ENCODE results near the gene TBC1D22A. TPM values are rescaled to one million over a fixed set of nuclear protein-coding genes. Genes with fewer than 3 reads are reported as not detected.
"Not testable (repeated sequence)": the region's sequence is repeated elsewhere in the genome, so short reads cannot be mapped to it uniquely, and the experiment has no call there.

The TBC1D22A gene
- total and polyA plus RNA-seq, 2 donors from 2014 or later = 24.6 to 39.4 TPM

GRCh38 chr22:47115921-47116320, 353.5 kb downstream of the TBC1D22A start:
- no peaks in the 10 kb centered on the region for H3K36me3 ChIP-seq (ENCODE audit: control insufficient read depth in 2 of 3, insufficient read depth in 3 of 3, low read length in 3 of 3)
- no peak for DNase-seq
- no peak overlapping the region for H3K9ac ChIP-seq (ENCODE audit: low read length in 3 of 3)
- intact Hi-C loops (cut with DNase I) = no loop called here
- no peak for FAIRE-seq
- TF ChIP-seq, protein P1, sequence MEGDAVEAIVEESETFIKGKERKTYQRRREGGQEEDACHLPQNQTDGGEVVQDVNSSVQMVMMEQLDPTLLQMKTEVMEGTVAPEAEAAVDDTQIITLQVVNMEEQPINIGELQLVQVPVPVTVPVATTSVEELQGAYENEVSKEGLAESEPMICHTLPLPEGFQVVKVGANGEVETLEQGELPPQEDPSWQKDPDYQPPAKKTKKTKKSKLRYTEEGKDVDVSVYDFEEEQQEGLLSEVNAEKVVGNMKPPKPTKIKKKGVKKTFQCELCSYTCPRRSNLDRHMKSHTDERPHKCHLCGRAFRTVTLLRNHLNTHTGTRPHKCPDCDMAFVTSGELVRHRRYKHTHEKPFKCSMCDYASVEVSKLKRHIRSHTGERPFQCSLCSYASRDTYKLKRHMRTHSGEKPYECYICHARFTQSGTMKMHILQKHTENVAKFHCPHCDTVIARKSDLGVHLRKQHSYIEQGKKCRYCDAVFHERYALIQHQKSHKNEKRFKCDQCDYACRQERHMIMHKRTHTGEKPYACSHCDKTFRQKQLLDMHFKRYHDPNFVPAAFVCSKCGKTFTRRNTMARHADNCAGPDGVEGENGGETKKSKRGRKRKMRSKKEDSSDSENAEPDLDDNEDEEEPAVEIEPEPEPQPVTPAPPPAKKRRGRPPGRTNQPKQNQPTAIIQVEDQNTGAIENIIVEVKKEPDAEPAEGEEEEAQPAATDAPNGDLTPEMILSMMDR (IDR thresholded peaks at IDR 0.05; ENCODE audit: borderline replicate concordance, extremely low read depth, insufficient read depth) = no peak
- no peaks in the 10 kb centered on the region for H3K4me1 ChIP-seq (ENCODE audit: control insufficient read depth in 2 of 3, insufficient read depth in 2 of 3, low read depth in 1 of 3, low read length in 3 of 3)
- no peak overlapping the region for H3K27ac ChIP-seq (ENCODE audit: low read depth in 2 of 2, low read length in 2 of 2)
- no peaks in the 10 kb centered on the region for H3K9me3 ChIP-seq (ENCODE audit: control insufficient read depth in 2 of 3, insufficient read depth in 1 of 3, low read length in 3 of 3)
- H3K27me3 ChIP-seq (ENCODE audit: control insufficient read depth, insufficient read depth, low read length) = no peaks in the 10 kb centered on the region
- no peak overlapping the region for H3K4me3 ChIP-seq (ENCODE audit: low read length in 3 of 3)

DNA sequence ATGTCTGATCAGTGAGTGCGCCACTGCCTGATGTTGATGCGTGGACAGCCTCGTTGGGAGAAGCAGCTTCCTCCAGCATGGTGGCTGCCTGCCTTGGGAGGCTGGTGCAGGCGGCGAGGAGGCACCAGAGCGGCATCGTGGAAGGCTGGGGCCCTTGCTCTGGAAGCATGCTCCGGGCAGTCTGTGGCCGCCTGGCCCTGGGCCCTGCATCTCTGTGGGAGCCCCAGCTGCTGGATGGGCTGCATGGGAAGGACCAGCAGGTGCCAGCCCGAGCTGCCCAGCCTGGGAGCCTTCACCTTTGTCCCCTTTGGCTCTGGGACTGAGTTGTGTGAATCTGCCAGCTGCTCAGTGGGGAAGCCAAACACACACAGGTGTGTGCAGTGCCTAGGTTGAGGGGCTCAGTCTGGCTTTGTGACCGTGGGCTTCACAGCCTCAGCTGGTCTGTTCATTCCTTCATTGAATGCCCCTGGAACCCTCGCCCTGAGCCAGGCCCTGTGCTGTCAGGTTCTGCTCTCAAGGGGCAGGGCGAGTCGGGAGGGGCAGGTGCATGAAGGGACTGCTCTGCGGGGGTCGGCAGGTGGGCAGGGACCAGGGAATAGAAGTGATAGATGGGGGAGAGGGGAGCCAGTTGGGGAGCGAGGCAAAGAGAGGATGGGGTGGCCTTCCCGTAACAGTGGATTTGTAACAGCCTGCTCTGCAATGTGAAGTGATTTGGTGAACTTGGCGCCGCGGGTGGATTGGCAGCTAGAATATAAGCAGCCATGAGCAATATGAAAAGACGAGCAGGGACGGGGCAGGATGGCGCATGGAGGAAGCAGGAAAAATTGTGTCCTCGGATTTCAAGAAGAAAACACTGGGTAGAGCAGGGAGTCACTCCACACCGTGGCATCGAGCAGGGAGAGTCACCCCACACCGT, 354.2 kb downstream of the TBC1D22A start:
- FAIRE-seq = no peak
- H3K9me3 ChIP-seq (ENCODE audit: control insufficient read depth in 2 of 3, insufficient read depth in 1 of 3, low read length in 3 of 3) = no peaks in the 10 kb centered on the region
- TF ChIP-seq, protein P1 (IDR thresholded peaks at IDR 0.05; ENCODE audit: borderline replicate concordance, extremely low read depth, insufficient read depth) = no peak
- intact Hi-C loops (cut with DNase I) = no loop called here
- no peaks in the 10 kb centered on the region for H3K27me3 ChIP-seq (ENCODE audit: control insufficient read depth, insufficient read depth, low read length)
- H3K4me3 ChIP-seq (ENCODE audit: low read length in 3 of 3) = no peak overlapping the region
- no peak for DNase-seq
- no peaks in the 10 kb centered on the region for H3K36me3 ChIP-seq (ENCODE audit: control insufficient read depth in 2 of 3, insufficient read depth in 3 of 3, low read length in 3 of 3)
- H3K27ac ChIP-seq (ENCODE audit: low read depth in 2 of 2, low read length in 2 of 2) = no peak overlapping the region
- no peak overlapping the region for H3K9ac ChIP-seq (ENCODE audit: low read length in 3 of 3)
- H3K4me1 ChIP-seq (ENCODE audit: control insufficient read depth in 2 of 3, insufficient read depth in 2 of 3, low read depth in 1 of 3, low read length in 3 of 3) = no peaks in the 10 kb centered on the region

GRCh38 chr22:47117442-47117841, 355.0 kb downstream of the TBC1D22A start:
- intact Hi-C loops (cut with DNase I); H3K27me3 ChIP-seq (ENCODE audit: control insufficient read depth, insufficient read depth, low read length); H3K9me3 ChIP-seq (ENCODE audit: control insufficient read depth in 2 of 3, insufficient read depth in 1 of 3, low read length in 3 of 3); H3K36me3 ChIP-seq (ENCODE audit: control insufficient read depth in 2 of 3, insufficient read depth in 3 of 3, low read length in 3 of 3); H3K27ac ChIP-seq (ENCODE audit: low read depth in 2 of 2, low read length in 2 of 2); H3K9ac ChIP-seq (ENCODE audit: low read length in 3 of 3); H3K4me3 ChIP-seq (ENCODE audit: low read length in 3 of 3); DNase-seq; FAIRE-seq; H3K4me1 ChIP-seq (ENCODE audit: control insufficient read depth in 2 of 3, insufficient read depth in 2 of 3, low read depth in 1 of 3, low read length in 3 of 3): not testable (repeated sequence)

GRCh38 chr22:47119181-47119580, 356.7 kb downstream of the TBC1D22A start:
- no peaks in the 10 kb centered on the region for H3K4me1 ChIP-seq (ENCODE audit: control insufficient read depth in 2 of 3, insufficient read depth in 2 of 3, low read depth in 1 of 3, low read length in 3 of 3)
- H3K9ac ChIP-seq (ENCODE audit: low read length in 3 of 3) = no peak overlapping the region
- H3K4me3 ChIP-seq (ENCODE audit: low read length in 3 of 3) = no peak overlapping the region
- no peak overlapping the region for H3K27ac ChIP-seq (ENCODE audit: low read depth in 2 of 2, low read length in 2 of 2)
- no peaks in the 10 kb centered on the region for H3K9me3 ChIP-seq (ENCODE audit: control insufficient read depth in 2 of 3, insufficient read depth in 1 of 3, low read length in 3 of 3)
- intact Hi-C loops (cut with DNase I) = no loop called here
- DNase-seq (no peak), FAIRE-seq (no peak)
- H3K36me3 ChIP-seq (ENCODE audit: control insufficient read depth in 2 of 3, insufficient read depth in 3 of 3, low read length in 3 of 3) = no peaks in the 10 kb centered on the region
- no peaks in the 10 kb centered on the region for H3K27me3 ChIP-seq (ENCODE audit: control insufficient read depth, insufficient read depth, low read length)
- TF ChIP-seq, protein P1 (IDR thresholded peaks at IDR 0.05; ENCODE audit: borderline replicate concordance, extremely low read depth, insufficient read depth) = no peak
